NCI-H2029 treated with DMSO at 0.1 percent for 48 hours (cell line): Measurements from ENCODE around the gene ATAD2B.

Experiments used
- DNase-seq: peaks from one replicate; lab custom pipeline; 2025; lab: John Stamatoyannopoulos, UW

ATAD2B gene

GRCh38 chr2:23836971-23837565 is 89.9 kb downstream of the ATAD2B start:
- DNase-seq: no peak

- DNase-seq: no peak
Measured at GRCh38 chr2:23836505-23836904, 90.4 kb downstream of the ATAD2B start.

GRCh38 chr2:23835988-23836387 is 90.9 kb downstream of the ATAD2B start:
- DNase-seq: no peak

GRCh38 chr2:23835423-23835822 is 91.5 kb downstream of the ATAD2B start:
- DNase-seq: no peak

- no peak for DNase-seq
Measured at GRCh38 chr2:23828986-23829385, 97.9 kb downstream of the ATAD2B start.

GRCh38 chr2:23828256-23828980 is 98.5 kb downstream of the ATAD2B start:
- DNase-seq: no peak

- DNase-seq: no peak
Measured at GRCh38 chr2:23827287-23827686, 99.6 kb downstream of the ATAD2B start.

- no peak for DNase-seq
Measured at GRCh38 chr2:23826771-23827170, 100.2 kb downstream of the ATAD2B start.

GRCh38 chr2:23826040-23826439 is 100.9 kb downstream of the ATAD2B start:
- DNase-seq: no peak

- DNase-seq: peak; percentile 24
Measured at GRCh38 chr2:23824777-23825212, 102.1 kb downstream of the ATAD2B start.

GRCh38 chr2:23823863-23824262 is 103.1 kb downstream of the ATAD2B start:
- no peak for DNase-seq

- no peak for DNase-seq
Measured at GRCh38 chr2:23814963-23815362, 112.0 kb downstream of the ATAD2B start.

GRCh38 chr2:23813438-23813837 is 113.5 kb downstream of the ATAD2B start:
- no peak for DNase-seq

GRCh38 chr2:23809150-23809549 is 117.8 kb downstream of the ATAD2B start:
- no peak for DNase-seq

GRCh38 chr2:23806665-23807249 is 120.2 kb downstream of the ATAD2B start:
- no peak for DNase-seq

- DNase-seq: no peak
Measured at GRCh38 chr2:23806201-23806600, 120.7 kb downstream of the ATAD2B start.

GRCh38 chr2:23803965-23804542 is 122.9 kb downstream of the ATAD2B start:
- DNase-seq: no peak

- DNase-seq: no peak
Measured at GRCh38 chr2:23803264-23803964, 123.5 kb downstream of the ATAD2B start.

- no peak for DNase-seq
Measured at GRCh38 chr2:23801396-23801795, 125.5 kb downstream of the ATAD2B start.

GRCh38 chr2:23794234-23794633 is 132.7 kb downstream of the ATAD2B start:
- DNase-seq: no peak

- DNase-seq: no peak
Measured at GRCh38 chr2:23793476-23793875, 133.4 kb downstream of the ATAD2B start.

GRCh38 chr2:23791030-23791429 is 135.9 kb downstream of the ATAD2B start:
- no peak for DNase-seq
